Neural crest cell (in vitro differentiated cells): ENCODE measurements around the gene DCHS1. TPM values are rescaled to one million over a fixed set of nuclear protein-coding genes. Genes with fewer than 3 reads are reported as not detected.

Source experiments
- DNase-seq: peaks from one replicate; pipeline ENCODE4 v3.0.0; 2021; ENCODE audit warnings: low read depth, mixed read lengths, low spot score
- H3K27ac Mint-ChIP-seq: one replicate; pipeline ENCODE4 v1.8.0; 2021; ENCODE audit warnings: mild to moderate bottlenecking, mixed read lengths; ENCODE audit not compliant: unreplicated experiment
- H3K27me3 Mint-ChIP-seq: 2 replicates; pipeline ENCODE4 v1.8.0; 2021; ENCODE audit warnings: low read depth, mild to moderate bottlenecking, mixed read lengths
- H3K36me3 Mint-ChIP-seq: 2 replicates; pipeline ENCODE4 v1.8.0; 2021; ENCODE audit warnings: low read depth, mild to moderate bottlenecking, mixed read lengths
- H3K4me1 Mint-ChIP-seq: 2 replicates; pipeline ENCODE4 v1.8.0; 2021; ENCODE audit warnings: mixed read lengths
- H3K4me3 Mint-ChIP-seq: one replicate; pipeline ENCODE4 v1.8.0; 2021; ENCODE audit warnings: mild to moderate bottlenecking, mixed read lengths
- H3K9me3 Mint-ChIP-seq: 2 replicates; pipeline ENCODE4 v1.8.0; 2021; ENCODE audit warnings: mixed read lengths
- total RNA-seq: library from RNA; stranded (reverse); gene quantifications from 2 replicates; pipeline ENCODE4 v1.2.1, GENCODE V29; 2021
- TF ChIP-seq, protein P1 (sequence below): fragments of 200-600 bp; sonication (generic); conservative IDR thresholded peaks from 2 replicates; pipeline ENCODE4 v1.5.0; 2021; ENCODE audit warnings: antibody characterized with exemption, mild to moderate bottlenecking

DCHS1 gene
- total RNA-seq, 1 donor from 2014 or later, result 40.4 TPM

DNA sequence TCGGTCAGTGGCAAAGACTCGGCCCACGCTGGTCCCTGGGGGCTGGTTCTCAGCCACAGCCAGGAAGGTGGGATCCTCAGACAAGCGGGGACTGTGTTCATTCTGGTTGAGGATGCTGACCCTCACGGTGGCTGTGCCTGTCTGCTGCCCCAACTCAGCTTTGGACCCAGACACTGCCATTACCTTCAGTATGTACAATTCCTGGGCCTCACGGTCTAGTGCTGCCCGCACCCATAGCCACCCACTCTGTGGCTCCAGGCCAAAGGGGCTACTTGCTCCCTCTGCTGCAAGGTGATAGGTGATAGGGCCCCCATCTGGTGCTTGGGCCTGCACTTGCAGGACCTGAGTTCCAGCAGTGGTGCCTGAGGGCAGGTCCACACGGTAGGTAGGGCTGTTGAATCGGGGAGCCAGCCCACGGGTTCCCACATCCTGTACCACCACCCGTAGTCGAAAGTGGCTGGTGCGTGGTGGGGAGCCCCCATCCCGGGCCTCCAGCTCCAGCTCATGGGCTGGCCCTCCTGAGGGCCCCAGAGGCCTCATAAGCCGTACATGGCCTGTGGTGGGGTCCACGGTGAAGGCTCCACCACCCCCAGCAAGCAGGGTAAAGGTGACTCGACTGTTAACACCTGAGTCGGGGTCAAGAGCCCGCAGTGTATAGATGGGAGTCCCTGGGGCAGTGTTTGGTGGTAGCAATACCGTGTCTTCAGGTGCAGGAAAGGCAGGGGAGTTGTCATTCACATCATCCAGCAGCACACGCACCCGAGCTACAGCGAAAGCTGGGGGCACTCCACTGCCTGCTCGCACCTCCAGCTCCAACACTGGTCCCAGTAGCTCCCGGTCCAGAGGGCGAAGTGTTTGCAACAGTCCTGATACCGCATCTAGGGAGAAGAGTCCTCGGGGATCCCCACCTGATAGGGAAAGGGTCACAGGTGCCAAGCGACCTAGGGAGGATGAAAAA is 23.2 kb downstream of the DCHS1 start:
- H3K9me3 Mint-ChIP-seq, result no peaks in the 10 kb centered on the region
- H3K4me3 Mint-ChIP-seq, result no peak overlapping the region
- DNase-seq, result no peak
- TF ChIP-seq, protein P1, sequence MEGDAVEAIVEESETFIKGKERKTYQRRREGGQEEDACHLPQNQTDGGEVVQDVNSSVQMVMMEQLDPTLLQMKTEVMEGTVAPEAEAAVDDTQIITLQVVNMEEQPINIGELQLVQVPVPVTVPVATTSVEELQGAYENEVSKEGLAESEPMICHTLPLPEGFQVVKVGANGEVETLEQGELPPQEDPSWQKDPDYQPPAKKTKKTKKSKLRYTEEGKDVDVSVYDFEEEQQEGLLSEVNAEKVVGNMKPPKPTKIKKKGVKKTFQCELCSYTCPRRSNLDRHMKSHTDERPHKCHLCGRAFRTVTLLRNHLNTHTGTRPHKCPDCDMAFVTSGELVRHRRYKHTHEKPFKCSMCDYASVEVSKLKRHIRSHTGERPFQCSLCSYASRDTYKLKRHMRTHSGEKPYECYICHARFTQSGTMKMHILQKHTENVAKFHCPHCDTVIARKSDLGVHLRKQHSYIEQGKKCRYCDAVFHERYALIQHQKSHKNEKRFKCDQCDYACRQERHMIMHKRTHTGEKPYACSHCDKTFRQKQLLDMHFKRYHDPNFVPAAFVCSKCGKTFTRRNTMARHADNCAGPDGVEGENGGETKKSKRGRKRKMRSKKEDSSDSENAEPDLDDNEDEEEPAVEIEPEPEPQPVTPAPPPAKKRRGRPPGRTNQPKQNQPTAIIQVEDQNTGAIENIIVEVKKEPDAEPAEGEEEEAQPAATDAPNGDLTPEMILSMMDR, result no peak
- no peaks in the 10 kb centered on the region for H3K4me1 Mint-ChIP-seq
- no peak overlapping the region for H3K27ac Mint-ChIP-seq
- H3K36me3 Mint-ChIP-seq, result peaks cover 28% of the 10 kb centered on the region
- H3K27me3 Mint-ChIP-seq, result peaks cover 14% of the 10 kb centered on the region

- H3K27ac Mint-ChIP-seq, result no peak overlapping the region
- H3K4me3 Mint-ChIP-seq, result peak overlapping the region; percentile 41
- no peaks in the 10 kb centered on the region for H3K9me3 Mint-ChIP-seq
- DNase-seq, result no peak
- H3K27me3 Mint-ChIP-seq, result peaks cover 14% of the 10 kb centered on the region
- peaks cover 28% of the 10 kb centered on the region for H3K36me3 Mint-ChIP-seq
- H3K4me1 Mint-ChIP-seq, result no peaks in the 10 kb centered on the region
- TF ChIP-seq, protein P1, result no peak
These were observed 24.2 kb downstream of the DCHS1 start for GRCh38 chr11:6631361-6631890.

DNA sequence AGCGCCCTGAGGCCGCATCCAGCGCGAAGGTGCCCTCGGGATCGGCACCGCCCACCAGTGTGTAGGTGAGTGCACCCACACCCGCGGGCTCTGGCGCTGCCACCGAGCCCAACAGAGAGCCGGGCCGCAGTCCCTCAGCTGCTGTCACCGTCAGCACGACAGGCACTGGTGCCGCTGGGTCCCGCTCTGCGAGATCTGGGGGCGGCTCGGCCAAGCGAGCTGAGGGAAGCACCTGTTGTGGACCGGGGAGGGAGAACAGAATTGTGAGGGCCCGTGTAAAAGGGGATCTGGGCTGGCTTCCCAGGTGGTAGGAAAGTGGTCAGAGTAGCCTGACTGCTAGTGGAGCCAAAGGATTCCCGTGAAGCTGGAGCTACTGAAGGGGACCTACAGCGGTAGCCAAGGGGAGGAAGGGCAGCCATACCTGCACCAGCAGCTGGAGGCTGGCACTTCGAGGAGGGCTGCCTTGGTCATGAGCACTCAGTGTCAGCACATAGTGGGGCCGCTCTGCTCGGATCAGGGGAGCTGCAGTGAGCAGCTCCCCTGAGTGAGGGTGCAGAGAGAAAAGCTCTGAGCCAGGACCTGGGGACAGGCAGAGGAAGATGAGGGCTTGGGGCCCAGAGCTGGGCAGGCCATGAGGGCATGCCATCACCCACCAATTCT is 24.8 kb downstream of the DCHS1 start:
- TF ChIP-seq, protein P1, result no peak
- Mint-ChIP-seq H3K36me3 (peaks cover 28% of the 10 kb centered on the region), H3K27ac (no peak overlapping the region), H3K9me3 (no peaks in the 10 kb centered on the region), H3K4me3 (no peak overlapping the region), H3K27me3 (peaks cover 14% of the 10 kb centered on the region), H3K4me1 (no peaks in the 10 kb centered on the region)
- no peak for DNase-seq

- H3K27ac Mint-ChIP-seq, result no peak overlapping the region
- TF ChIP-seq, protein P1, result no peak
- H3K9me3 Mint-ChIP-seq, result no peaks in the 10 kb centered on the region
- peaks cover 28% of the 10 kb centered on the region for H3K36me3 Mint-ChIP-seq
- H3K27me3 Mint-ChIP-seq, result peaks cover 14% of the 10 kb centered on the region
- no peak for DNase-seq
- H3K4me3 Mint-ChIP-seq, result no peak overlapping the region
- no peaks in the 10 kb centered on the region for H3K4me1 Mint-ChIP-seq
These were observed 25.5 kb downstream of the DCHS1 start for GRCh38 chr11:6629892-6630631.

DNA sequence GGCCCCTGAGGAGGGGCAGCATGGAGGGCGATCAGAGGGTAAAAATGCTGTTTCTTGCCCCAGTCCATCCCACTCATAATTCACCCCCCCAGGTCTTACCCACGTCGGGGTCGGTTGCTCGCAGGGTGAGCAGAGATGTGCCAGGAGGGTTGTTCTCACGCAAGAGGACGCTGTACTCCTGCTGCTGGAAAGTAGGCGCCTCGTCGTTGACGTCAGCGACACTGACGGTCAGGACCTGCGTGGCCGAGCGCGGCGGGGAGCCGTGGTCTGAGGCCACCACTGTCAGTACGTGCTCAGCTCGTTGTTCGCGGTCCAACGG is 26.1 kb downstream of the DCHS1 start:
- DNase-seq, result no peak
- H3K27ac Mint-ChIP-seq, result no peak overlapping the region
- peaks cover 14% of the 10 kb centered on the region for H3K27me3 Mint-ChIP-seq
- no peaks in the 10 kb centered on the region for H3K9me3 Mint-ChIP-seq
- H3K36me3 Mint-ChIP-seq, result peaks cover 29% of the 10 kb centered on the region
- TF ChIP-seq, protein P1, result no peak
- H3K4me3 Mint-ChIP-seq, result no peak overlapping the region
- no peaks in the 10 kb centered on the region for H3K4me1 Mint-ChIP-seq
